H1 (cell line): ENCODE results near the gene CDK3. TPM values are rescaled to one million over a fixed set of nuclear protein-coding genes. Genes with fewer than 3 reads are reported as not detected.

Experiments used
- ASH2L ChIP-seq: fragments of 200-600, 300-600 bp; sonication (generic); IDR thresholded peaks from one replicate; pipeline ENCODE4 v1.7.1; 2017; ENCODE audit warnings: low read length
- POLR2A ChIP-seq, 2 experiments: IDR thresholded peaks; 1 replicate in 1 of 2; 2 replicates in 1 of 2; pipeline ENCODE4 v1.6.1; 2011; ENCODE audit warnings: low read depth in 2 of 2, low read length in 2 of 2, mild to moderate bottlenecking in 2 of 2; ENCODE audit errors: control extremely low read depth in 1 of 2
- RAD21 ChIP-seq, 2 experiments: IDR thresholded peaks in 1 of 2; conservative IDR thresholded peaks in 1 of 2; 2 replicates each; pipeline ENCODE4 v1.6.1; 2011; ENCODE audit warnings: low read depth in 2 of 2, low read length in 2 of 2, improper control_type of control experiment in 1 of 2, inconsistent platforms in 1 of 2, mild to moderate bottlenecking in 1 of 2, moderate library complexity in 1 of 2
- polyA plus RNA-seq, 7 experiments: library from polyadenylated mRNA; depleted of rRNA in 3 of 7; stranded (reverse) in 5 of 7; unstranded in 2 of 7; fragments of >200 nt in 5 of 7; fragments of 200-250 nt in 2 of 7; gene quantifications; 1 replicate in 5 of 7; 2 replicates in 1 of 7; 4 replicates in 1 of 7; pipeline versions ENCODE4 v1.2.1 to v1.2.3, GENCODE V29; 2011 to 2013; ENCODE audit warnings: missing spikeins in 2 of 7, mixed read lengths in 2 of 7
- total RNA-seq: library from RNA; stranded (reverse); fragmentation: NEBNext Ultra II Directional; extraction: Animal tissue kit (Norgen Biotek cat#: 25700); gene quantifications from 2 replicates; pipeline ENCODE4 v1.2.1, GENCODE V29; 2021
- TF ChIP-seq, protein P1 (sequence below): IDR thresholded peaks from 2 replicates; pipeline ENCODE4 v1.6.1; 2012; ENCODE audit warnings: low read length, inconsistent platforms

Gene CDK3
- total and polyA plus RNA-seq, 2 of the 8 experiments (the other 6 are each of a cell fraction or from before 2014, with no cell fraction given), result 10.0 to 14.6 TPM

DNA sequence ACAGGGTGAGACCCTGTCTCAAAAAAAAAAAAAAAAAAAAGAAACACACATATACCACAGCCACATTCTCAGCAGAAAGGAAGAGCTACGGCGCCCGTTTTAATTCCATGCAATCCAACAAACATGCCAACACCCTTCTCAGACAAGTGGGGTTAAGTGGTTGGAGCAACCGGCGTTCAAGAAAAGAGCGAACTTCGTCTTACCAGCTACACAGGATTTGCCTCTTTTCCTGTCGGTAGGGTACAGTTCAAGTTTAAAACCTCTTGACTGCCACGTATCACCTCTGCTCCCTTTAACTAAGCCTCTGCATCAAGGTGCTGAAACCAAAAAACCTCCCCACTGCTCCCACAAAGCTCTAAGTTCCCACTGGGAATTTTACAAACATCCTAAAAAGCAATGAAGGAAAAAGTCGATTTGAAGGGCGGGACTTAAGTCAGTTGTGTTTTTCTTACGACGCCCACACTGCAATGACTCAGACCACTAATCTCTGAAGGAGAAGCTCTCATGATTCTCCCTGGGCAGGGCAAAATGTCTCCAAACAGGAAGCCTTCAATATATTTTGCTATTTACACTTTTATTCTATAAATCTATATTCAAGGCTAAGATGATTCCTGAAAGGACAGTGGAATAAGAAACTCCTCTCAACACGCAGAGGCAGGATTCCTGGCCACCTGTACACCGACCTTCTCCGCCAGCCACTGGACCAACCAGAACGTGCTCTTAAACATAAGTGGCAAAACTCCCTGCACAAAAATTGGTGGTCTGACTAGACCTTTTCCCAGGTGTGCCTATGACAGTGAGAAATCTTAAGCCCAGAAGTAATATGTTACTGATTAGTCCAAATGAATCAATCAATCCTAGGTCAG lies 52.8 kb downstream of the CDK3 start (continued):
- TF ChIP-seq RAD21 (IDR thresholded peaks at IDR 0.05 in 1 of 2, conservative IDR thresholded peaks at IDR 0.05 in 1 of 2; ENCODE audit: low read depth in 2 of 2, low read length in 2 of 2) (no peak), POLR2A (IDR thresholded peaks at IDR 0.05; ENCODE audit: control extremely low read depth in 1 of 2, low read depth in 2 of 2, low read length in 2 of 2) (no peak), ASH2L (no peak)
- TF ChIP-seq, protein P1, sequence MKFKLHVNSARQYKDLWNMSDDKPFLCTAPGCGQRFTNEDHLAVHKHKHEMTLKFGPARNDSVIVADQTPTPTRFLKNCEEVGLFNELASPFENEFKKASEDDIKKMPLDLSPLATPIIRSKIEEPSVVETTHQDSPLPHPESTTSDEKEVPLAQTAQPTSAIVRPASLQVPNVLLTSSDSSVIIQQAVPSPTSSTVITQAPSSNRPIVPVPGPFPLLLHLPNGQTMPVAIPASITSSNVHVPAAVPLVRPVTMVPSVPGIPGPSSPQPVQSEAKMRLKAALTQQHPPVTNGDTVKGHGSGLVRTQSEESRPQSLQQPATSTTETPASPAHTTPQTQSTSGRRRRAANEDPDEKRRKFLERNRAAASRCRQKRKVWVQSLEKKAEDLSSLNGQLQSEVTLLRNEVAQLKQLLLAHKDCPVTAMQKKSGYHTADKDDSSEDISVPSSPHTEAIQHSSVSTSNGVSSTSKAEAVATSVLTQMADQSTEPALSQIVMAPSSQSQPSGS, result no peak
